Measurements from ENCODE around the gene ZNRF4. TPM values are rescaled to one million over a fixed set of nuclear protein-coding genes. Genes with fewer than 3 reads are reported as not detected.

ZNRF4 gene
- total and polyA plus RNA-seq, 2 of the 8 experiments (the other 6 are each of a cell fraction or from before 2014, with no cell fraction given) = not detected

- no peaks in the 10 kb centered on the region for H3K79me1 ChIP-seq (ENCODE audit: low read depth, low read length)
- WGBS, 2 experiments (ENCODE audit: extremely low coverage in 1 of 2, insufficient coverage in 1 of 2, insufficient read length in 1 of 2, insufficient replicate concordance in 2 of 2, low coverage in 1 of 2, low lambda C conversion rate in 2 of 2, missing lambda C conversion rate in 1 of 2) = 96% methylated on average over 12 of the region's 12 CpGs; no CpG with 5 or more reads in 1 of the 2 experiments
- no peak overlapping the region for H4K5ac ChIP-seq (ENCODE audit: insufficient read length, low read depth, low read length)
- H3K23me2 ChIP-seq (ENCODE audit: low read depth, low read length) = no peaks in the 10 kb centered on the region
- H2AFZ ChIP-seq (ENCODE audit: low read length) = no peak overlapping the region
- no peak overlapping the region for H3K56ac ChIP-seq (replicated peaks; ENCODE audit: insufficient read length, low read depth, low read length)
- H3K18ac ChIP-seq (ENCODE audit: extremely low read depth, low read length) = no peak overlapping the region
- H2AK5ac ChIP-seq (ENCODE audit: low read depth, low read length) = no peak overlapping the region
- no peak for FAIRE-seq
- no peak overlapping the region for H4K8ac ChIP-seq (ENCODE audit: extremely low read depth, insufficient read depth, low read length)
- no peak overlapping the region for H3K4me2 ChIP-seq (ENCODE audit: insufficient read depth in 1 of 2, low read depth in 2 of 2, low read length in 2 of 2)
- no peak overlapping the region for H4K91ac ChIP-seq (replicated peaks; ENCODE audit: insufficient read length, low read length)
- no peaks in the 10 kb centered on the region for H3K36me3 ChIP-seq (ENCODE audit: control insufficient read depth in 2 of 4, insufficient read depth in 4 of 4, low read length in 3 of 4)
- no peaks in the 10 kb centered on the region for H3K79me2 ChIP-seq (ENCODE audit: control insufficient read depth in 1 of 2, insufficient read depth in 2 of 2, low read length in 2 of 2)
- H2BK12ac ChIP-seq (ENCODE audit: low read depth, low read length) = no peak overlapping the region
- no peak overlapping the region for H3K14ac ChIP-seq (ENCODE audit: insufficient read length)
- H3K23ac ChIP-seq (ENCODE audit: insufficient read length) = no peak overlapping the region
- H2BK120ac ChIP-seq (replicated peaks; ENCODE audit: low read depth, low read length) = no peak overlapping the region
- H3K9ac ChIP-seq (replicated peaks in 1 of 4; ENCODE audit: extremely low read depth in 1 of 4, low read depth in 3 of 4, low read length in 3 of 4) = no peak overlapping the region
- no peaks in the 10 kb centered on the region for H4K20me1 ChIP-seq (replicated peaks in 1 of 2; ENCODE audit: control insufficient read depth in 1 of 2, insufficient read depth in 2 of 2, low read length in 2 of 2)
- H3K4ac ChIP-seq (replicated peaks; ENCODE audit: insufficient read length, low read depth, low read length) = no peak overlapping the region
- H2BK5ac ChIP-seq (ENCODE audit: low read depth, low read length) = no peak overlapping the region
- no peak overlapping the region for H3K4me3 ChIP-seq (ENCODE audit: extremely low read depth in 1 of 4, insufficient read depth in 2 of 4, low read depth in 3 of 4, low read length in 4 of 4)
- H2BK20ac ChIP-seq (ENCODE audit: low read length) = no peak overlapping the region
- H3K4me1 ChIP-seq (replicated peaks in 1 of 4; ENCODE audit: control insufficient read depth in 3 of 4, insufficient read depth in 4 of 4, low read length in 3 of 4) = no peaks in the 10 kb centered on the region
- H2BK15ac ChIP-seq (ENCODE audit: low read length) = no peak overlapping the region
- ChIA-PET CTCF (ENCODE audit: partially characterized antibody) (interaction anchor here (0.6 to 2.7 kb wide), 4 partner anchors 9 to 144 kb away, joined by 3 to 11 read pairs (median 4); no protein-coding TSS in a partner anchor), POLR2A (ENCODE audit: partially characterized antibody) (no interaction called here)
- no peaks in the 10 kb centered on the region for H3K27me3 ChIP-seq (replicated peaks in 1 of 4; ENCODE audit: control insufficient read depth in 3 of 4, extremely low read depth in 1 of 4, insufficient read depth in 3 of 4, low read length in 3 of 4)
- no peaks in the 10 kb centered on the region for H3K9me3 ChIP-seq (ENCODE audit: insufficient read depth in 2 of 2, low read depth in 1 of 2, low read length in 1 of 2)
- DNase-seq (ENCODE audit: low read depth in 1 of 2, low spot score in 2 of 2) = no peak
- no peak overlapping the region for H3K27ac ChIP-seq (ENCODE audit: low read depth, low read length)
- TF ChIP-seq ATF3 (IDR thresholded peaks at IDR 0.05; ENCODE audit: insufficient read depth, low read depth, low read length) (no peak), SP2 (IDR thresholded peaks at IDR 0.05; ENCODE audit: low read length) (no peak), SAP30 (IDR thresholded peaks at IDR 0.05; ENCODE audit: insufficient read depth, insufficient replicate concordance, low read length) (no peak), RBBP5 (IDR thresholded peaks at IDR 0.05; ENCODE audit: borderline replicate concordance, low read depth, low read length) (no peak), JUN (IDR thresholded peaks at IDR 0.05; ENCODE audit: low read depth, low read length) (no peak), CBX5 (IDR thresholded peaks at IDR 0.05; ENCODE audit: low read depth, low read length) (no peak), BACH1 (IDR thresholded peaks at IDR 0.05; ENCODE audit: low read length) (no peak), HDAC2 (IDR thresholded peaks at IDR 0.05; ENCODE audit: borderline replicate concordance in 1 of 2, low read depth in 2 of 2, low read length in 2 of 2) (no peak), CBX8 (IDR thresholded peaks at IDR 0.05; ENCODE audit: borderline replicate concordance, low read depth, low read length) (no peak), NRF1 (IDR thresholded peaks at IDR 0.05; ENCODE audit: low read depth, low read length) (no peak), ZNF274 (IDR thresholded peaks at IDR 0.05; ENCODE audit: borderline replicate concordance, extremely low read depth, low read length) (no peak), ATF2 (IDR thresholded peaks at IDR 0.05; ENCODE audit: low read length) (no peak)
These were observed 15.1 kb downstream of the ZNRF4 start for GRCh38 chr19:5470264-5470671.
